NCI-H1436 (cell line): Measurements from ENCODE around the gene HS3ST2.
"Not testable (repeated sequence)": the region's sequence is repeated elsewhere in the genome, so short reads cannot be mapped to it uniquely, and the experiment has no call there.

Experiments
- DNase-seq: peaks from one replicate; lab custom pipeline; 2025; lab: John Stamatoyannopoulos, UW

The HS3ST2 gene

GRCh38 chr16:22878955-22879354 is 65.0 kb downstream of the HS3ST2 start:
- no peak for DNase-seq

GRCh38 chr16:22879466-22879865 is 65.5 kb downstream of the HS3ST2 start:
- no peak for DNase-seq

GRCh38 chr16:22882981-22883380 is 69.0 kb downstream of the HS3ST2 start:
- no peak for DNase-seq

GRCh38 chr16:22885951-22886350 is 72.0 kb downstream of the HS3ST2 start:
- DNase-seq, result no peak

- DNase-seq, result no peak
Measured at GRCh38 chr16:22886927-22887326, 73.0 kb downstream of the HS3ST2 start.

- DNase-seq, result no peak
Measured at GRCh38 chr16:22887445-22887844, 73.5 kb downstream of the HS3ST2 start.

GRCh38 chr16:22888791-22889190 is 74.8 kb downstream of the HS3ST2 start:
- DNase-seq, result no peak

- DNase-seq, result no peak
Measured at GRCh38 chr16:22890976-22891375, 77.0 kb downstream of the HS3ST2 start.

GRCh38 chr16:22897184-22897583 is 83.2 kb downstream of the HS3ST2 start:
- DNase-seq, result no peak

- no peak for DNase-seq
Measured at GRCh38 chr16:22898131-22898530, 84.2 kb downstream of the HS3ST2 start.

- peak; percentile 47 for DNase-seq
Measured at GRCh38 chr16:22898874-22899348, 84.9 kb downstream of the HS3ST2 start.

- not testable (repeated sequence) for DNase-seq
Measured at GRCh38 chr16:22899567-22899966, 85.6 kb downstream of the HS3ST2 start.

- DNase-seq, result no peak
Measured at GRCh38 chr16:22900863-22901262, 86.9 kb downstream of the HS3ST2 start.

- no peak for DNase-seq
Measured at GRCh38 chr16:22901563-22901962, 87.6 kb downstream of the HS3ST2 start.

GRCh38 chr16:22903716-22904115 is 89.8 kb downstream of the HS3ST2 start:
- DNase-seq, result no peak

GRCh38 chr16:22912654-22913053 is 98.7 kb downstream of the HS3ST2 start:
- DNase-seq, result no peak

GRCh38 chr16:22915003-22915402 is 101.0 kb downstream of the HS3ST2 start:
- DNase-seq, result no peak

GRCh38 chr16:22923491-22923890 is 109.5 kb downstream of the HS3ST2 start:
- DNase-seq, result no peak

GRCh38 chr16:22924492-22924891 is 110.5 kb downstream of the HS3ST2 start:
- DNase-seq, result no peak

GRCh38 chr16:22926105-22926751 is 112.3 kb downstream of the HS3ST2 start:
- no peak for DNase-seq

- no peak for DNase-seq
Measured at GRCh38 chr16:22927306-22927705, 113.3 kb downstream of the HS3ST2 start.

- DNase-seq, result no peak
Measured at GRCh38 chr16:22928882-22929435, 115.0 kb downstream of the HS3ST2 start.

GRCh38 chr16:22929461-22929860 is 115.5 kb downstream of the HS3ST2 start:
- DNase-seq, result no peak
